NB4 (cell line): ENCODE measurements around the gene POMP.

Source experiments
- CTCF ChIP-seq: IDR thresholded peaks from one replicate; pipeline ENCODE4 v1.5.1; 2012; ENCODE audit warnings: low read depth, low read length
- MAX ChIP-seq: IDR thresholded peaks from 2 replicates; pipeline ENCODE4 v1.6.1; 2011; ENCODE audit warnings: low read depth, low read length
- MYC ChIP-seq: IDR thresholded peaks from 2 replicates; pipeline ENCODE4 v1.6.1; 2011; ENCODE audit warnings: low read depth, low read length
- POLR2A ChIP-seq: IDR thresholded peaks from 2 replicates; pipeline ENCODE4 v1.6.1; 2011; ENCODE audit warnings: mild to moderate bottlenecking; ENCODE audit not compliant: insufficient read length; ENCODE audit errors: extremely low read depth

GRCh38 chr13:28678809-28679208 lies 19.9 kb downstream of the POMP start:
- peak; percentile 5 for TF ChIP-seq CTCF
- no peak for TF ChIP-seq POLR2A
- no peak for TF ChIP-seq MAX
- no peak for TF ChIP-seq MYC
